ENCODE data around the gene TBC1D20.
"Not testable (repeated sequence)": the region's sequence is repeated elsewhere in the genome, so short reads cannot be mapped to it uniquely, and the experiment has no call there.

The TBC1D20 gene

DNA sequence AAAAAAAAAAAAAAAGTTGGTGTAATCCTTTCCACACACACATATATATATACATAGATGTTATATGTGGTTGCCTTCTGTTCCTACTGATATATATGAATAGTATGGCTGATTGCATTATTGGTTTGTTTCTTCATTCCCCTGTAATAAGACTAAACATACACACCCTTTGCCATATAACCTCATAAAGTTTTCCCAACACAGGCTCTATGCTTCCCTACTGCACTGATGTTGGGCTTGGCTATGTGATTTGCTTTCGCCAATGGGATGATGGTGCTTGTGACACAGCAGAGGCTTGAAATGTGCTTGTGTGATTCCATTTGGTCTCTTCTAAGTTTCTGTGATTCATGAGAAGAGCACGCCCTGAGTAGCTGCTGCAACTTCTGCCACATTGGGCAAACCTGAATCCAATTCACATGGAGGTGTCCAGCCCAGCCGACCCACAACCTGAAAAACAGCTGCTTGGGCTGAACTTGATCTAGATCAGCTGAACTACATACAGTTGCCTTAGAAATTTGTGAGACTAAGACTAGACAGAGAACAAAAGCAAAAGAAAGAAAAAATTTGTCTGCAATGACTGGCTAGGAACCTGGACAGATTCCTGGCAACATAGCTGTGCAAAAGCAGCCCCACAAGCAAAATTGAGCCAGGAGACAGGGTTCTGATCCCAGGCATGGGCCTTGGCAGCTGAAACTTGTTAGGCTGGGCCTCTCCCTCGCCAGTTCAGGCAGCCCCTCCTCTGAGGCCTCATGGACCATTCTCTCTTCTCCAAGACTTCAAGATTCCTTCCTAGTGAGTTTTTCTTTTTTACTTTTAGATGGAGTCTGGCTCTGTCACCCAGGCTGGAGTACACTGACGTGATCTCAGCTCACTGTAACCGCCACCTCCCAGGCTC is 13.4 kb upstream of the TBC1D20 start:
- no peak for DNase-seq

DNA sequence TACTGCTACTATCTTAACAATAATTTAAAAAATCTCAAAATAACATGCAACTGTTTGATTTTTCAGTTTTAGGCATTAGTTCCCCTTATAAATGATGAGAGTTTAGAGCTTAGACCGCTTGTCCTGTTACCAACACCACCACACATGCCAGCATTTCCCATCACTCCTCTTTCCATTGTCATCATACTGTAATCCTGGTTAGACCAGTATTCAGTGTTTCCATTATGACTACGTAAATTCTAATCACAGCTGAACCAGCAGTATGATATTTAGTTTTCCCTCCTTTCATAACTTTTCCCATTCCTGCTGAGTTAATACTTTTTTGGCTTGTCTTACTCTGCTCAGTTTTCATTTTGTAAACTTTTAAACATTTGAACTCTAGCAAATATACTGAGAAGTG is 12.2 kb upstream of the TBC1D20 start:
- DNase-seq = no peak

DNA sequence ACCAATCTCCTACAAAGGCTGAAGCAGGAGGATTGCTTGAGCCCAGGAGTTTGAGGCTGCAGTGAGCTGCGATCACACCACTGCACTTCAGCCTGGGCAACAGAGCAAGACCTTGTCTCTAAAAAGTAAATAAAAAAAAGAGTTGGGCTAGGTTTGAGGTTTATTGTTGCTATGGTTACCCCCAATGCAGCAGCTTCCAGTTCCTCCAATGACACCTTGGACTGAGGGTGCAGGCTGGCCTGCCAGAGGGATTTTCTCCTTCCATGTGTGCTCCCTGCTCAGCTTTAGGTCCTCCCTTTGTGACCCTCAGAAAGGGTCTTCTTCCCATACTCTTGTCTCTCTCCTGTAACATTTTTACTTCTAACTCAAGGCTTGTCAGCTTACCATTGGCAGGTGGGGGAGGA is 10.6 kb upstream of the TBC1D20 start:
- no peak for DNase-seq

DNA sequence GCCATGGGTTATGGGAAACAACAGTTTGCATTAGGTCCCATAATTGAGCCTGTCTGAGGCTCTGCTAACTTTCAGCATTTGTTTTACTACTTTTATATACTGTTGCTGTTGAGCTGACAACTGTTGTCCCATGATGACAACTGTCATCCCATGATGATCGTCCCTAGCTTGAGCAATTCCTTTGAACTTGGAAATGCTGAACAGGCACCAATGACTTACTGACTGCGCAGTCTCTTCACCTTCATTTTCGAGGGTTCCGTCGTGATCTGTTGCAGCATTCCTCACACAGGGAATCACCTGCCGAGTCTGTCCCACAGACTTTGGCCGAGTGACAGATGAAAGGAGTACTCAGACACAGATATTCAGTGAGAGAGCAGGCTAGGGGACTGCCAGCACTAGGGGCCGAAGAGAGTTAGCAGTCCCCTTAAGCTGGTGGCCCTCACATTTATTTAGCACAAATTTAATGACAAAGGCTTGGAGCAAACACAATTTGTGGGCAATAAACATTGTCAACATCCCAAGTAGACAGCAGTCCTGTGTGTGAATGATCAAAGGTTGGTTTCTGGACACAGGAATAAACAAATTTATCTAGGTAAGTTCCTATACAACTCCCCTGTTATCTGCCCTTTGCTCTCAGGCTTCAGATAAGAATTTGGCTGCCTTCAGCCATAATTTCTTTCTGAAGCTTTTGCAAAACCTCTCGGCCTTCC is 10.0 kb upstream of the TBC1D20 start:
- no peak for DNase-seq

DNA sequence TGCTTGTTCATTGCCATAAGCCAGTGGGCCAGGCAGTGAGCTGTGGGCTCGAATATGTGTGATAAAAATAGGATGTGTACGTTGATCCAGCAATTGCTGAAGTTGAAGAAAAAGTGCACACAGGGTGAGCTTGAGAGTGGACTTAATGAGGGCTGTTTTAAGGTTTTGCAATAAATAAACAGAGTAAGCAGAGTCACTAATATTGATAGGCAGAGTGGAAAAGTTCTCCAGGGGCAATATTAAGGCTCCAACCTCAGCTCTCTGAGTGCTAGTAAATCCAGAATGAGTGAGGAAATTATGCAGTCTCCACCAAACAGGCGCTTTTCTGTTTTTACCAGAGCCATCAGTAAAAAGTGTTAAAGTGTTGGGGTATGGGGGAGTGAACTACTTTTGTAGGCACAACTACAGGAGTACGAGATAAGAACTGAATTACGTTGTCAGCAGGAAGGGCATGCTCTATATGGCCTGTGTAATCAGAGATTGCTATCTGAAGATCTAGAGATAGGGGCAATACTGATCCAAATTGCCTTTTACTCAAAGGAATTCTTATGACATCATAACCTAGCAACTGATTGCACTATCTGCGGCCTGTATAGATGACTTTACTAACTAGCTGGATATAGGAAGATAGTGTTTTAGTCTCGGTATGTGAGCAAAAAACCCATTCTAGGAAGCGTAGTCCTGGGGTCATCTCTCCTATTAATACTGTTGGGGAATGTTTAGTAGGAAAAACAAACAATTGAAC is 7.6 kb upstream of the TBC1D20 start:
- DNase-seq = no peak

DNA sequence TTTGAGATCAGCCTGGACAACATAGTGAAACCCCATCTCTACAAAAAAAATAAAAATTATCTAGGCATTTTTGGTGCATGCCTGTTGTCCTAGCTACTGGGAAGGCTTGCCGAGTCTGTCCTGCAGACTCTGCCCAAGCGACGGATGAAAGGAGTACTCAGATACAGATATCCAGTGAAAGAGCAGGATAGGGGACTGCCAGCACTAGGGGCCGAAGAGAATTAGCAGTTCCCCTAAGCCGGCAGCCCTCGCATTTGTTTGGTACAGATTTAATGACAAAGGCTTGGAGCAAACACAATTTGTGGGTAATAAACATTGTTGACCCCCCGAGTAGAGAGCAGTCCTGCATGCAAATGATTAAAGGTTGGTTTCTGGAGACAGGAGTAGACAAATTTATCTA is 5.4 kb upstream of the TBC1D20 start:
- no peak for DNase-seq

DNA sequence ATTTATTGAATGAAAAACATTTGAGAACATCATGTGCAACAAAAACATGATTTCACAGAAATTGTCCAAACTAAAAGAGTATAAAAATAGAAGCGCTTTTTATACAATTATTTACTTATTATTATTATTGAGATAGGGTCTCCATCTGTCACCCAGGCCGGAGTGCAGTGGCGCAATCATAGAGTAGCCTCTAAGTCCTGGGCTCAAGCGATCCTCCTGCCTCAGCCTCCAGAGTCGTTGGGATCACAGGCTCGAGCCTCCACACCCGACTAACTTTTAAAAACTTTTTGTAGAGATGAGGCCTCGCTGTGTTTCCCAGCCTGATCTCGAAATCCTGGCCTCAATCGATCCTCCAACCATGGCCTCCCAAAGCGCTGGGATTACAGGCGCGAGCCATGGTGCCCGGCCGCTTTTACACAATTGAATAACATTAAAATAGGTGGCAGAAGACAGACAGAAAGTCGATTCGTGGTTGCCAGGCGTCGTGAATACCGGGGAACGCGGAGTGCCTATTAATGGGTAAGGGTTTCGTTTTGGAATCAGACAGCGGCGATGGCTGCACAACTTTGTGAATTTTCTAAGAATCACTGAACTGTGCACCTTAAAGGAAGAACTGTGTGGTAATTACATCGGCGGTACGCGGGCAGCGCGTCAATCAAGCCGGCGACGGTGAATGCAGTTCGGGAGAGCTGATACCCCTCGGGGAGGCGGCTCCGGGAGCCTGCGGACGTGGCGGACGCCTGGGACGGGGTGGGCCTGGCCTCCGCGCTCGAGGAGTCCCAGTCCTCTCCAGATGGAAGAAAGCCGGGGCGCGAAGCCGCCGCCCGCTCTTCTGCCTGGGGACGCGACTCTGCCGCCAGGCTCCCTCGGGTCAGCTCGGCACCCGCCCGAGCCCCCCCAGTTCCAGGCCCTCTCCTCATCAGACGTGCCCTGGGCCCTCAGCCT is 807 bp downstream of the TBC1D20 start:
- DNase-seq = peak; percentile 37

DNA sequence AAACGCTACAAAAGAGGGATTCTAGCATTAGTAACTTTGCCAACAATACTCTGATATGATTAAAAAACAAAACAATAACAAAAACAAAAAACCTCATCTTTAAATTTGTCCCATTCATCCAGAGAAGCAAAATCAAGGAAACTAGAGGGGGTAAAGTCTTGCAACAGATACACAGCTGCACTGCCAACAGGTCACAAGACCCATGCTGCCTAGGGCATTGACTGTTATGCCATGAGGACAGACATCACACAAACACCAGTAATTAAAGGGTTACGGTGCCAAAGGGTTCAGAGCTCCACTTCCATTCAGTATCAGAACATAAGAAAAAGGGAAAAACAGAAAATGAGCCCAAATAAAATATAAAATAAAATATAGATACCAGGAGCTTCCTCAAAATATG is 1.6 kb downstream of the TBC1D20 start:
- no peak for DNase-seq

DNA sequence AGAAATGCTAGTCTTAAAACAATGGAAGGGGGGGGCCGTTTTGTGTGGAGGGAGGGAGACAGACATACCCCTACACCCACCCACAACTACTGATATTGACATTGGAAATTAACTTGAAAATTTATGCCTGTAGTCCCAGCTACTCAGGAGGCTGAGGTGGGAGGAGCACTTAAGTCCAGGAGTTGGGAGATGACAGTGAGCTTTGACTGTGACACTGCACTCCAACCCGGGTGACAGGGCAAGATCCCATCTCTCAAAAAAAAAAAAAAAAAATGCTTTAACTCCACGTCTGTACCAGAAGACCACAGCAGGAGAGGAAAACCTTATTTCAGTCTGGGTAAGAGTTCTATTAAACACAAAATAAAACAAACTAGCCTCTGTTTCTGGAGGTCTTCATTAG is 2.2 kb downstream of the TBC1D20 start:
- no peak for DNase-seq

DNA sequence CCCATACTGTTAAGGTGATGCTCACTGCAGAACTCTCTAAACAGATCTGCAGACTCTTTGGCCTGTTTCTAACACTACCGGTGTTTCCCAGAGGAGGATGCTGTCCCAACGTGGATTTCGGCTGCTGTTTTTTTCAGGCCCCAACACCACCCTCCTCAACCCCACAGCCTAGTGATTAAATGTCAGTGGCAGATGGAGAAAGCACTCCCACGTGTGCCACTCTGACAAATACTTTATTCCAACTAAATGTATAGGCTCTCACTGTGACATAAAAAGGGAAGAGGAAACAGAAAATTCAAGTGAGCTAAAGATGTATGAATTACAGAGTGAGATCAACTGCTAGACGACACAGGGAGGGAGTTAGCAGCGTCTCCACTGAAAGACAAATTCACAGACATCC is 3.6 kb downstream of the TBC1D20 start:
- no peak for DNase-seq

DNA sequence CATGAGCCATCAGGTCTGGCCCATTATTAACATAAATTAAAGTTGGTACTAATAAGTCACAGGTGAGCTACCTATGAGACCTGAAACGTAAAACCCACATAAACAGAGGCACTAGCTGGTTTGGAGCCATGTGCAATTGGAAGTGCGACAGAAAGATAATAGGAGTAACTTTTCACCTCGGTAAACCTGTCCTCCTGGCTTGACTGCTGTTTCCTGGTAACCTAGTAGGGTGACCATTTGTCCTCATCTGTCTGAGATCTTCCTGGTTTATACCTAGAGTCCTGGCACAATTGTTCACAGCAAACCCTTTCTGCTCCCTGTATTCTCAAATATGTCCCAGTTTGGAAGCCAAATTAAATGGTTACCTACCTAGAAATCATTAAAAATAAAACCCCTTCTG is 7.4 kb downstream of the TBC1D20 start:
- DNase-seq = no peak

DNA sequence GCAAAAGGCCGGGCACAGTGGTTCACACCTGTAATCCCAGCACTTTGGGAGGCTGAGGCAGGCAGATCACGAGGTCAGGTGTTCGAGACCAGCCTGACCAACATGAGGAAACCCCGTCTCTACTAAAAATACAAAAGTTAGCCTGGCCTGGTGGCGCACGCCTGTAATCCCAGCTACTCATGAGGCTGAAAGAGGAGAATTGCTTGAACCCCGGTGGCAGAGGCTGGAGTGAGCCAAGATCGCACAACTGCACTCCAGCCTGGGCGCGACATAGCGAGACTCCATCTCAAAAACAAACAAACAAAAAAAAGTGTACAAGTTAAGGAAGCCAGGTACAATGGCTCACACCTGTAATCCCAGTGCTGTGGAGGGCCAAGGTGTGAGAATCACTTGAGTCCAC is 10.3 kb downstream of the TBC1D20 start:
- not testable (repeated sequence) for DNase-seq

DNA sequence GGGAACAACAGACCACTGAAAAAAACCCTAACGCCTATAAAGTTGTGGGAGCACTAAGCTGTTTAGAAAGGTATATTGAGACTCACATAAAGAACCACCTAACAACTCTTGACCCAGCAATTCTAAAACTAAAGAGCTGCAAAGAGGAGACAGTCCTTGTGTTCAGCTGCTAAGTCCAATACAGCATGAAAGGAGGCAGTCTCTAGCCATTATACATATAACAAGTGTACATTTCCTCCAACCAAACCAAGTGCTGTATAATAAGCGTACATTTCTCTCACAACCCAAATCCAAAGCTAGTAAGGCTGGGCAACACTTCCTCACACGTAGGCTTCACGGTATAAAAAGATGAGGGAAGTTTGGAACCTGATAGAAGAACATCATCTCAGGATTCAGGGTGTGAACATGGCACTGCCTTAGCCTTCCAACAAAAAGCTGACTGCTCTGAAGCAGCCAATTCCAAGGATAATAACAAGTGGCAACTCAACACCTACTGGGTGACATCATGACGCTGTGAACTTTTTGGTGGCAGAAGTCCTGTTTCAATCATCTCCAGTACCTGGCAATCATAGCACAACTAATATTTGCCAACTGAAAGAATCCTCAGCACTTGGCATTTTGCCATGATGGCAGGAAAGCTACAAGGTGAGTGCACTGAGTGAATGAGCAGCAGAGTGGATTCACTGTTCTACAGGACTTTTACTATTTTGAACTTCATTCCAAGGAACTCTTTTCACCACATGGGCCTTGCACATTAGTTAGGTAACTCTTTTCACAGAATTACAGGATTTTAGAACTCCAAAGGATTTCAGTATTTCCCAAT is 16.6 kb downstream of the TBC1D20 start:
- no peak for DNase-seq

DNA sequence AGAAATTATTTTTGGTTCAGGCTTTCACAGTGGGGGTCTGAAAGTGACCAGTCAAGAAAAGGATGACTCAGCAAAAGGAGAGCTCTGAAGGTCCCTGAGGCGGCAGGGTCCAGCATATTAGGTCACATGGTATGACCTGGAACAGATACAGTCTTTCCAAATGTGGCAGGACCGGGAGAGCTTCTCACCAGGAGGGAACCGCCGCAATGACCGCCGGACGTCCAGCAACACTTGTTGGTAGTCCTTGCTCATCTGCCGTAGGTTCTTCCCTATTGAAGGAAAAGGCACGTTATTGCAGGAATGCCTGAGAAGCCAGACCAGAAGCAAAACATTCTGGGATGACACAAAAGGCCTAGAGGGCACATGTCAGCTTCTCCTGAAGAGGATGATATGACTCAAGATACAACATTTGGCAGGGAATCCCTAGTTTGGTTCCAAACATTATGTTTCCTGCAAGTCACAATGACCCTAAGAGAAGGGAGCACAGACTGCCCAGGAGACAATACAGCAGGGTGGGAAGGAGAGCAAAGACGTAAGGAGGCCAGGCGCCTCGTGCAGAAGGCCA is 17.4 kb downstream of the TBC1D20 start:
- no peak for DNase-seq

DNA sequence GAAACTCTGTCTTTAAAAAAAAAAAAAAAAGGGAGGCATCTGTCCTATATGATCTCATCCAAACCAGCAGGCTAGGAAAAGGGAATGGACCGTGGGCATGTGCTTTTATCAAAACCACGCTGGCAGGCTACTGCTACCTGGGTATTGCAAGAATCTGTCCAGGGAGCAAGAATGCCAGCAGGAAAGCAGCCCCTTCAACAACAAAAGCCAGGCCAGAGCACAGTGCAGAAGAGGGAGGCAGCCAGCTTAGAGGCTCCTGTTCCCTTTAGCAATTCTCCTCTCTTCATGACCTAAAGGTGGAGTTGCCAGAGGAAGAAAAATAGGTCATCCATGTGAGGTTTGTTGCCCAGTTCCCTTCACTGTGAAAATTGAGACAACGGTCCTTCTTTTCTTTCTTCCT is 18.2 kb downstream of the TBC1D20 start:
- no peak for DNase-seq

DNA sequence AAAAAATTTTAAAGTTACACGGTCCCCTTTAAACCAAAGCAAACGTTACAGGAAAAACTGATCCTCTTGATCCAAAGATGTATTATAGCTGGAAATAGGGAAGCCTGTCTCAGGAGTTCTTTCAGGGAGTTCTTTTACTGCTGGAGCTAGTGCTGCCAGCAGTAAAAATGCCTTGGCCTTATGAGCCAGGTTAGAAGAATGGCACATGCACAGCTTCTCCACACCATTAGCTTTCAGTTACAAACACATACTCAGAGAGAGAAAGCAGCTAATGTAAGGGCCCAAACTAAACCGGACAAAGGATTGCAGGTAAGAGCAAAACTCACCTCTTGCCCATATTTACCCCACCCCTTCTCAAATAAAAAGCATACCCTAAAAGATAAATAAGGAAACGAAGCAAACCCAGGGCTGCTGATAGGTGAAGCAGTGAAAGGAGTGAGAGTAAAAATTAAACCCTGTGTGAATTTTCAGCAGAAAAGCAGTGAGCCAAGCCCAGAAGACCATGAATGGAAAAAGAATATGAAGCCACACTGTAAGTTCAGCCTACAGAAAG is 19.0 kb downstream of the TBC1D20 start:
- no peak for DNase-seq

DNA sequence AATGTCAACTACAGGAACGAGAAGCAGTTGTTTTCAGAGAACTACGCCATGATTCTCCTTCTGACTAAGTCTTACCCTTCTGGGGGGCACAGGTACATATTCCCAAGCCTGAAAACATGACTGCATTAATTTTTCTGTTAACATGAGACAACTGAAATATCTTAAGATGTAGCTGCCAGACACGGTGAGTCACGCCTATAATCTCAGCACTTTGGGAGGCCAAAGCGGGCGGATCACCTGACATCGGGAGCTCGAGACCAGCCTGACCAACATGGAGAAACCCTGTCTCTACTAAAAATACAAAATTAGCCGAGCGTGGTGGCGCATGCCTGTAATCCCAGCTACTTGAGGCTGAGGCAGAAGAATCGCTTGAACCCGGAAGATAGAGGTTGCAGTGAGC is 21.7 kb downstream of the TBC1D20 start:
- no peak for DNase-seq

DNA sequence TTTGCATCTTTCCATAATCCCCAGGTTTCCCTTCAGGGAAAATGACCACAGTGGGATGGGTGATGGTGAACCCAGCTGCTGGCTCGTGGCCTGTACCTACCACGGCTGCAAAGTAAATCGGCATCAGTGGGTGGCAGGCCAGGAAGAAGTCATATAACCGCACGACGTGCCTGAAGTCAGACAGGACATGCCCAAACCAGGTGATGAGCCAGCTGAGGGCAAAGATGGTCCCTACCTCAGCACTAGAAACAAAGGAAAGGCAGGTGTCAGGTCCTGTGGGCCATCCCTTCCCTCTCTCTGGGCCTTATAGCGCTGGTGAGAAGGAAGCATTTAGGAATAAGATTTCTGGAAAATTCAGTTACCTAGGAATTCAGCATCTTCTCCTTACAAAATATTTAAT is 22.2 kb downstream of the TBC1D20 start:
- DNase-seq = no peak

DNA sequence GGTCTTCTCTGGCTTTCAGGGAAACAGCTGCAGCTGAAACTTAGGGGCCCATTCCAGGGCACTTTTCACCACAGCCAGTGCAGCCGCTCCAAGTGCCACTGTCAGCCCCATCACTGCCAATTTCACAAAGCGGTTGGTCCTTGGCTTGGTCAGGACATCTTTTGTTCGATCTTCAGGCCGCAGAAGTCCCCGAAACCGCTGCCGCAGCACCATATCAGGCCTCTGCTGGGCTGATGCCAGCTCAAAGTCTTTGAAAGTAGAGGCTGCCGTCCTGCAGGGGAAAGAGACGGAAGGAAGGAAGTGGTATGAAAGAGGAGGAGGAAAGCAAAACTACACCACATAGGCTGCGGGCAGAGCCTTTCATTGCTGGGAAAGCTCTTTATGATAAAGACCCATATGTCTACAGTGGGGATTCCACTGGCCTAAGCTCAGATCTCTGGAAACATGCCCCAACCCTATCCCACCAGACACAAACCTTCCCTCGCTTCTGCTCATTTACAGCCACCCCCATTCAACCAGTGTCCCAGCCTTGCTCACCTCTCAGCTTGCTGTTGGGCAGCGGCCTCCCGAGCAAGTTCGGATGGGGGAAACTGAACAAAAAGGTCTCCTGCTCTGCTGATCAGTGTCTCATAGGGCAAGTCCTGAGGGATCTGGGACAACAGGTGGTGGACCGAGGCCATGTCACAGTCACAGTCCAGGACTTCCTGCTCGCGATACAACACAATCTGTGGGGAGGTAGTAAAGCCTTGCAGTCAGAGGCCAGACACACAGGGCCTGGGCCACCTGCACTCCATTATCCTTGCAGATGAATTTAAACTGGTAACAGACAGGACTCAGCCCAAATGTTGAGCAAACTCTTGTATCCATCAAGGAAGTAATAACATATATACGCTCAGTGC is 23.5 kb downstream of the TBC1D20 start:
- DNase-seq = peak; percentile 60

Data from activated gamma-delta T cell treated with Interleukin-2 at 50 U/mL for 16 hours (primary cell).